WTC11 (cell line): ENCODE data around the gene LMOD2. TPM values are rescaled to one million over a fixed set of nuclear protein-coding genes. Genes with fewer than 3 reads are reported as not detected.

Experiments used
- ATAC-seq: fragments of 200-7000 bp; cut with Tn5 transposase; 2 replicates; pipeline ENCODE4 v1.10.0; 2021; ENCODE audit warnings: mild to moderate bottlenecking, moderate library complexity
- CTCF ChIA-PET: fragments of 300-600 bp; sonication (Branson Sonifier 250); formaldehyde crosslinking; loops from one replicate; lab custom pipeline; 2021; ENCODE audit warnings: antibody characterized with exemption; lab: Charles Lee
- POLR2A ChIA-PET: fragments of 350-600 bp; sonication (Branson Sonifier 250); formaldehyde crosslinking; loops from one replicate; lab custom pipeline; 2021; ENCODE audit warnings: antibody characterized with exemption; lab: Charles Lee
- DNase-seq: peaks from one replicate; pipeline ENCODE4 v3.0.0; 2021; ENCODE audit warnings: low spot score
- H3K27ac Mint-ChIP-seq: 2 replicates; pipeline ENCODE4 v1.8.0; 2021; ENCODE audit warnings: mixed read lengths
- H3K27me3 Mint-ChIP-seq: 2 replicates; pipeline ENCODE4 v1.8.0; 2021; ENCODE audit warnings: low read depth, mild to moderate bottlenecking, moderate library complexity, mixed read lengths
- H3K36me3 Mint-ChIP-seq: 2 replicates; pipeline ENCODE4 v1.8.0; 2021; ENCODE audit warnings: mixed read lengths
- H3K4me1 Mint-ChIP-seq: 2 replicates; pipeline ENCODE4 v1.8.0; 2022; ENCODE audit warnings: mixed read lengths
- H3K4me3 Mint-ChIP-seq: 2 replicates; pipeline ENCODE4 v1.8.0; 2021; ENCODE audit warnings: mild to moderate bottlenecking, moderate library complexity, mixed read lengths
- H3K9me3 Mint-ChIP-seq: 2 replicates; pipeline ENCODE4 v1.8.0; 2021; ENCODE audit warnings: mixed read lengths
- AR ChIP-seq: fragments of 250-450 bp; sonication (Bioruptor Pico); IDR thresholded peaks from 2 replicates; pipeline ENCODE4 v1.9.0; 2021; ENCODE audit warnings: mild to moderate bottlenecking
- CBFB ChIP-seq: sonication (generic); formaldehyde crosslinking; IDR thresholded peaks from 2 replicates; pipeline ENCODE4 v1.8.1; 2022; ENCODE audit warnings: mild to moderate bottlenecking, low read depth, missing genetic modification reagents
- CREM ChIP-seq: sonication (generic); formaldehyde crosslinking; IDR thresholded peaks from 2 replicates; pipeline ENCODE4 v1.8.1; 2022; ENCODE audit warnings: mild to moderate bottlenecking, missing genetic modification reagents, moderate library complexity
- EMX1 ChIP-seq: fragments of 250-450 bp; sonication (Bioruptor Pico); IDR thresholded peaks from 2 replicates; pipeline ENCODE4 v1.8.0; 2021; ENCODE audit warnings: mild to moderate bottlenecking
- ESRRA ChIP-seq: sonication (generic); formaldehyde crosslinking; IDR thresholded peaks from 2 replicates; pipeline ENCODE4 v1.8.1; 2022; ENCODE audit warnings: mild to moderate bottlenecking, missing genetic modification reagents, borderline replicate concordance
- FOXK1 ChIP-seq: sonication (generic); formaldehyde crosslinking; IDR thresholded peaks from 2 replicates; pipeline ENCODE4 v1.8.0; 2022; ENCODE audit warnings: mild to moderate bottlenecking, moderate library complexity, missing genetic modification reagents
- GRHL2 ChIP-seq: fragments of 250-450 bp; sonication (Bioruptor Pico); IDR thresholded peaks from 2 replicates; pipeline ENCODE4 v1.8.0; 2022; ENCODE audit warnings: mild to moderate bottlenecking, moderate library complexity; ENCODE audit not compliant: insufficient replicate concordance, severe bottlenecking
- JUN ChIP-seq: sonication (generic); formaldehyde crosslinking; IDR thresholded peaks from 2 replicates; pipeline ENCODE4 v1.8.0; 2023; ENCODE audit warnings: mild to moderate bottlenecking, missing genetic modification reagents
- NFATC4 ChIP-seq: fragments of 250-450 bp; sonication (Bioruptor Pico); IDR thresholded peaks from 2 replicates; pipeline ENCODE4 v1.9.0; 2021; ENCODE audit warnings: mild to moderate bottlenecking
- NFE2L1 ChIP-seq: sonication (generic); formaldehyde crosslinking; IDR thresholded peaks from 2 replicates; pipeline ENCODE4 v1.8.1; 2023; ENCODE audit warnings: missing genetic modification reagents
- NR3C1 ChIP-seq: sonication (generic); formaldehyde crosslinking; conservative IDR thresholded peaks from 2 replicates; pipeline ENCODE4 v1.8.1; 2023; ENCODE audit warnings: low read depth, mild to moderate bottlenecking, missing genetic modification reagents
- PRDM15 ChIP-seq: sonication (generic); formaldehyde crosslinking; IDR thresholded peaks from 2 replicates; pipeline ENCODE4 v1.8.0; 2022; ENCODE audit warnings: missing genetic modification reagents
- PRRX2 ChIP-seq: fragments of 250-450 bp; sonication (Bioruptor Pico); IDR thresholded peaks from 2 replicates; pipeline ENCODE4 v1.8.0; 2021; ENCODE audit warnings: mild to moderate bottlenecking
- RORB ChIP-seq: fragments of 250-450 bp; sonication (Bioruptor Pico); IDR thresholded peaks from 2 replicates; pipeline ENCODE4 v1.9.0; 2021; ENCODE audit warnings: mild to moderate bottlenecking
- ZNF121 ChIP-seq: sonication (generic); formaldehyde crosslinking; IDR thresholded peaks from 2 replicates; pipeline ENCODE4 v1.8.0; 2023; ENCODE audit warnings: missing genetic modification reagents
- ZNF138 ChIP-seq: sonication (generic); formaldehyde crosslinking; conservative IDR thresholded peaks from 2 replicates; pipeline ENCODE4 v1.8.1; 2022; ENCODE audit warnings: mild to moderate bottlenecking, moderate library complexity, missing genetic modification reagents
- ZNF219 ChIP-seq: sonication (generic); formaldehyde crosslinking; IDR thresholded peaks from 2 replicates; pipeline ENCODE4 v1.8.0; 2023; ENCODE audit warnings: missing genetic modification reagents, mild to moderate bottlenecking, borderline replicate concordance
- ZNF425 ChIP-seq: fragments of 250-450 bp; sonication (Bioruptor Pico); conservative IDR thresholded peaks from 2 replicates; pipeline ENCODE4 v1.9.0; 2021; ENCODE audit warnings: mild to moderate bottlenecking
- total RNA-seq: library from RNA; stranded (reverse); gene quantifications from 3 replicates; pipeline ENCODE4 v1.2.3, GENCODE V29; 2021
- TF ChIP-seq, protein P1 (sequence below): sonication (generic); formaldehyde crosslinking; IDR thresholded peaks from 2 replicates; pipeline ENCODE4 v1.8.1; 2022; ENCODE audit warnings: missing genetic modification reagents, borderline replicate concordance
- TF ChIP-seq, protein P2 (sequence below): sonication (generic); formaldehyde crosslinking; IDR thresholded peaks from 2 replicates; pipeline ENCODE4 v1.8.1; 2023; ENCODE audit warnings: mild to moderate bottlenecking, missing genetic modification reagents, moderate library complexity
- TF ChIP-seq, protein P3 (sequence below): sonication (generic); formaldehyde crosslinking; IDR thresholded peaks from 2 replicates; pipeline ENCODE4 v1.8.0; 2023; ENCODE audit warnings: missing genetic modification reagents
- TF ChIP-seq, protein P4 (sequence below): fragments of 250-450 bp; sonication (Bioruptor Pico); IDR thresholded peaks from 2 replicates; pipeline ENCODE4 v1.8.0; 2021; ENCODE audit warnings: mild to moderate bottlenecking

Gene LMOD2
- total RNA-seq, 1 experiment from 2014 or later, result not detected

GRCh38 chr7:123640583-123640982 lies 15.1 kb upstream of the LMOD2 start (continued):
- TF ChIP-seq FOXK1 (CRISPR knock-in tag) (no peak), NFATC4 (CRISPR knock-in tag) (no peak), ZNF138 (CRISPR knock-in tag) (no peak), RORB (CRISPR knock-in tag) (no peak)
- TF ChIP-seq, all 79 proteins: peak for 0

DNA sequence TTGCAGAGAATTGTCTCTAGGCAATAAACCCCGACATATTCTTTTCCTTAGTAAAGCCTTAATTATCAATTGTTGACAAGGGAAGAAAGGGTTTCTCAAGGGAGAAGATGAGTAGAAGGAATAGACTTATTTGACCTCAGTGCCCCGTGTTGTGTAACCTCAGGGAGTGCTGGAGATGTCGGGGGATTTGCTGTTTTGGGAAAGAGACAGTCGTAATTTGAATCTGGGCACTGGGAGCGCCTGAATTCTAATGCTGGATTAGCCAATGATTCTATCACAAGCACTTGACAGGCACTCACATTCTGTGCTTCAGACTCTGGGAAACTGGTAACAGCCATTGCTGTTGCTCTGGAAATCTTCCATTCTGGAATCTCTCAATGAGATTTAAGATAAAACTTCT lies 13.8 kb upstream of the LMOD2 start:
- Mint-ChIP-seq H3K27ac (no peak overlapping the region), H3K4me1 (peaks cover 47% of the 10 kb centered on the region), H3K4me3 (no peak overlapping the region), H3K36me3 (no peaks in the 10 kb centered on the region), H3K9me3 (peaks cover 6% of the 10 kb centered on the region), H3K27me3 (no peaks in the 10 kb centered on the region)
- no peak for TF ChIP-seq PRDM15
- TF ChIP-seq AR (CRISPR knock-in tag), result no peak
- no peak for TF ChIP-seq ESRRA (CRISPR knock-in tag)
- TF ChIP-seq ZNF138 (CRISPR knock-in tag), result no peak
- no peak for TF ChIP-seq NFATC4 (CRISPR knock-in tag)
- no peak for TF ChIP-seq JUN (CRISPR knock-in tag)
- no peak for TF ChIP-seq CREM
- no peak for TF ChIP-seq ZNF425 (CRISPR knock-in tag)
- TF ChIP-seq ZNF121, result no peak
- TF ChIP-seq, protein P1, sequence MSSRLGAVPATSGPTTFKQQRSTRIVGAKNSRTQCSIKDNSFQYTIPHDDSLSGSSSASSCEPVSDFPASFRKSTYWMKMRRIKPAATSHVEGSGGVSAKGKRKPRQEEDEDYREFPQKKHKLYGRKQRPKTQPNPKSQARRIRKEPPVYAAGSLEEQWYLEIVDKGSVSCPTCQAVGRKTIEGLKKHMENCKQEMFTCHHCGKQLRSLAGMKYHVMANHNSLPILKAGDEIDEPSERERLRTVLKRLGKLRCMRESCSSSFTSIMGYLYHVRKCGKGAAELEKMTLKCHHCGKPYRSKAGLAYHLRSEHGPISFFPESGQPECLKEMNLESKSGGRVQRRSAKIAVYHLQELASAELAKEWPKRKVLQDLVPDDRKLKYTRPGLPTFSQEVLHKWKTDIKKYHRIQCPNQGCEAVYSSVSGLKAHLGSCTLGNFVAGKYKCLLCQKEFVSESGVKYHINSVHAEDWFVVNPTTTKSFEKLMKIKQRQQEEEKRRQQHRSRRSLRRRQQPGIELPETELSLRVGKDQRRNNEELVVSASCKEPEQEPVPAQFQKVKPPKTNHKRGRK (CRISPR knock-in tag), result no peak
- TF ChIP-seq, protein P2, sequence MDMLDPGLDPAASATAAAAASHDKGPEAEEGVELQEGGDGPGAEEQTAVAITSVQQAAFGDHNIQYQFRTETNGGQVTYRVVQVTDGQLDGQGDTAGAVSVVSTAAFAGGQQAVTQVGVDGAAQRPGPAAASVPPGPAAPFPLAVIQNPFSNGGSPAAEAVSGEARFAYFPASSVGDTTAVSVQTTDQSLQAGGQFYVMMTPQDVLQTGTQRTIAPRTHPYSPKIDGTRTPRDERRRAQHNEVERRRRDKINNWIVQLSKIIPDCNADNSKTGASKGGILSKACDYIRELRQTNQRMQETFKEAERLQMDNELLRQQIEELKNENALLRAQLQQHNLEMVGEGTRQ (CRISPR knock-in tag), result no peak
- no peak for TF ChIP-seq GRHL2
- TF ChIP-seq CBFB, result no peak
- no peak for TF ChIP-seq EMX1
- TF ChIP-seq, protein P3, sequence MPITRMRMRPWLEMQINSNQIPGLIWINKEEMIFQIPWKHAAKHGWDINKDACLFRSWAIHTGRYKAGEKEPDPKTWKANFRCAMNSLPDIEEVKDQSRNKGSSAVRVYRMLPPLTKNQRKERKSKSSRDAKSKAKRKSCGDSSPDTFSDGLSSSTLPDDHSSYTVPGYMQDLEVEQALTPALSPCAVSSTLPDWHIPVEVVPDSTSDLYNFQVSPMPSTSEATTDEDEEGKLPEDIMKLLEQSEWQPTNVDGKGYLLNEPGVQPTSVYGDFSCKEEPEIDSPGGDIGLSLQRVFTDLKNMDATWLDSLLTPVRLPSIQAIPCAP (CRISPR knock-in tag), result no peak
- TF ChIP-seq NR3C1 (CRISPR knock-in tag), result no peak
- TF ChIP-seq, protein P4, sequence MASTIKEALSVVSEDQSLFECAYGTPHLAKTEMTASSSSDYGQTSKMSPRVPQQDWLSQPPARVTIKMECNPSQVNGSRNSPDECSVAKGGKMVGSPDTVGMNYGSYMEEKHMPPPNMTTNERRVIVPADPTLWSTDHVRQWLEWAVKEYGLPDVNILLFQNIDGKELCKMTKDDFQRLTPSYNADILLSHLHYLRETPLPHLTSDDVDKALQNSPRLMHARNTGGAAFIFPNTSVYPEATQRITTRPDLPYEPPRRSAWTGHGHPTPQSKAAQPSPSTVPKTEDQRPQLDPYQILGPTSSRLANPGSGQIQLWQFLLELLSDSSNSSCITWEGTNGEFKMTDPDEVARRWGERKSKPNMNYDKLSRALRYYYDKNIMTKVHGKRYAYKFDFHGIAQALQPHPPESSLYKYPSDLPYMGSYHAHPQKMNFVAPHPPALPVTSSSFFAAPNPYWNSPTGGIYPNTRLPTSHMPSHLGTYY (CRISPR knock-in tag), result no peak
- no peak for TF ChIP-seq NFE2L1
- TF ChIP-seq PRRX2 (CRISPR knock-in tag), result no peak
- TF ChIP-seq ZNF219, result no peak
- POLR2A ChIA-PET, result no interaction called here
- ATAC-seq (no peak), DNase-seq (no peak)
- CTCF ChIA-PET, result interaction anchor here (1.7 kb wide), 1 partner anchor 17 kb away, joined by 4 read pairs; no protein-coding TSS in a partner anchor
